H1 (cell line): ENCODE data around the gene CYGB. TPM values are rescaled to one million over a fixed set of nuclear protein-coding genes. Genes with fewer than 3 reads are reported as not detected.

Experiments
- CTCF ChIA-PET: fragments of 300-600 bp; sonication (Branson Sonifier 250); formaldehyde crosslinking; loops from one replicate; lab custom pipeline; 2021; ENCODE audit not compliant: partially characterized antibody; lab: Charles Lee
- POLR2A ChIA-PET: fragments of 300-600 bp; sonication (Branson Sonifier 250); formaldehyde crosslinking; loops from one replicate; lab custom pipeline; 2021; ENCODE audit warnings: inconsistent platforms; ENCODE audit not compliant: partially characterized antibody; lab: Charles Lee
- DNase-seq, 2 experiments: peaks; one replicate each; pipeline versions ENCODE4 v3.0.0 to v3.0.0-alpha.2; 2010 to 2022; ENCODE audit warnings: low spot score in 2 of 2, low read depth in 1 of 2, mixed read lengths in 1 of 2
- FAIRE-seq: peaks from 2 replicates; lab custom pipeline; 2011; peaks lifted over from hg19 to GRCh38; lab: Jason Lieb, UNC
- H2AFZ ChIP-seq: 2 replicates; pipeline ENCODE4 v1.8.1; 2012; ENCODE audit warnings: low read length, inconsistent platforms
- H2AK5ac ChIP-seq: 2 replicates; pipeline ENCODE4 v1.6.1; 2013; ENCODE audit warnings: low read depth, low read length
- H2BK120ac ChIP-seq: replicated peaks from 2 replicates; pipeline ENCODE3; 2013; ENCODE audit warnings: low read depth, low read length, inconsistent platforms
- H2BK12ac ChIP-seq: 2 replicates; pipeline ENCODE4 v1.6.1; 2013; ENCODE audit warnings: low read depth, low read length
- H2BK15ac ChIP-seq: 2 replicates; pipeline ENCODE4 v1.6.1; 2013; ENCODE audit warnings: low read length
- H2BK20ac ChIP-seq: 2 replicates; pipeline ENCODE4 v1.6.1; 2013; ENCODE audit warnings: low read length
- H2BK5ac ChIP-seq: 2 replicates; pipeline ENCODE4 v1.6.1; 2013; ENCODE audit warnings: low read depth, low read length
- H3K14ac ChIP-seq: 2 replicates; pipeline ENCODE4 v1.6.1; 2013; ENCODE audit warnings: inconsistent platforms; ENCODE audit not compliant: insufficient read length
- H3K18ac ChIP-seq: 2 replicates; pipeline ENCODE4 v1.6.1; 2013; ENCODE audit warnings: low read length; ENCODE audit errors: extremely low read depth
- H3K23ac ChIP-seq: 2 replicates; pipeline ENCODE4 v1.6.1; 2013; ENCODE audit warnings: inconsistent platforms; ENCODE audit not compliant: insufficient read length
- H3K23me2 ChIP-seq: 2 replicates; pipeline ENCODE4 v1.6.1; 2013; ENCODE audit warnings: low read depth, low read length
- H3K27ac ChIP-seq: 2 replicates; pipeline ENCODE4 v1.6.1; 2011; ENCODE audit warnings: low read depth, low read length, inconsistent platforms
- H3K27me3 ChIP-seq, 4 experiments: replicated peaks in 1 of 4; 1 replicate in 1 of 4; 2 replicates in 3 of 4; pipeline versions ENCODE4 v1.6.1 to v1.8.1; 2011 to 2013; ENCODE audit warnings: low read length in 3 of 4, mild to moderate bottlenecking in 3 of 4, inconsistent platforms in 2 of 4, mixed read lengths in 2 of 4, moderate library complexity in 1 of 4; ENCODE audit not compliant: control insufficient read depth in 3 of 4, insufficient read depth in 3 of 4; ENCODE audit errors: extremely low read depth in 1 of 4
- H3K36me3 ChIP-seq, 4 experiments: 2 replicates each; pipeline versions ENCODE4 v1.6.1 to v1.8.1; 2011 to 2013; ENCODE audit warnings: mild to moderate bottlenecking in 4 of 4, low read length in 3 of 4, moderate library complexity in 2 of 4, control low read depth in 1 of 4, inconsistent platforms in 1 of 4; ENCODE audit not compliant: insufficient read depth in 4 of 4, control insufficient read depth in 2 of 4
- H3K4ac ChIP-seq: replicated peaks from 2 replicates; pipeline ENCODE3; 2013; ENCODE audit warnings: low read length, low read depth, mixed read lengths, inconsistent platforms; ENCODE audit not compliant: insufficient read length
- H3K4me1 ChIP-seq, 4 experiments: replicated peaks in 1 of 4; 1 replicate in 1 of 4; 2 replicates in 3 of 4; pipeline versions ENCODE4 v1.6.1 to v1.8.1; 2011 to 2013; ENCODE audit warnings: low read length in 3 of 4, inconsistent platforms in 2 of 4, mixed read lengths in 1 of 4; ENCODE audit not compliant: insufficient read depth in 4 of 4, control insufficient read depth in 3 of 4
- H3K4me2 ChIP-seq, 2 experiments: 2 replicates each; pipeline versions ENCODE4 v1.6.1 to v1.8.1; 2011 to 2013; ENCODE audit warnings: low read depth in 2 of 2, low read length in 2 of 2, control low read depth in 1 of 2, inconsistent platforms in 1 of 2, mild to moderate bottlenecking in 1 of 2; ENCODE audit not compliant: insufficient read depth in 1 of 2
- H3K4me3 ChIP-seq, 4 experiments: fragments of 200-600, 300-600 bp in 1 of 4; sonication (generic), shearing (Covaris generic), sonication (Bioruptor Twin) in 1 of 4; 2 replicates each; pipeline versions ENCODE4 v1.5.1 to v1.8.1; 2011 to 2016; ENCODE audit warnings: low read length in 4 of 4, low read depth in 3 of 4, control low read depth in 2 of 4, inconsistent platforms in 2 of 4, mild to moderate bottlenecking in 2 of 4, mixed read lengths in 1 of 4, moderate library complexity in 1 of 4; ENCODE audit not compliant: insufficient read depth in 2 of 4; ENCODE audit errors: extremely low read depth in 1 of 4
- H3K56ac ChIP-seq: replicated peaks from 2 replicates; pipeline ENCODE3; 2013; ENCODE audit warnings: low read depth, mild to moderate bottlenecking, mixed read lengths, low read length, inconsistent platforms; ENCODE audit not compliant: insufficient read length
- H3K79me1 ChIP-seq: 2 replicates; pipeline ENCODE4 v1.6.1; 2013; ENCODE audit warnings: low read depth, low read length, control low read depth
- H3K79me2 ChIP-seq, 2 experiments: 2 replicates each; pipeline versions ENCODE4 v1.6.1 to v1.8.1; 2012 to 2013; ENCODE audit warnings: low read length in 2 of 2, mild to moderate bottlenecking in 2 of 2, inconsistent platforms in 1 of 2; ENCODE audit not compliant: insufficient read depth in 2 of 2, control insufficient read depth in 1 of 2
- H3K9ac ChIP-seq, 4 experiments: replicated peaks in 1 of 4; 1 replicate in 1 of 4; 2 replicates in 3 of 4; pipeline versions ENCODE4 v1.6.1 to v1.8.1; 2011 to 2013; ENCODE audit warnings: low read depth in 3 of 4, low read length in 3 of 4, control low read depth in 2 of 4, mild to moderate bottlenecking in 2 of 4, moderate library complexity in 2 of 4, inconsistent platforms in 1 of 4; ENCODE audit errors: extremely low read depth in 1 of 4
- H3K9me3 ChIP-seq, 2 experiments: 2 replicates each; pipeline versions ENCODE4 v1.6.1 to v1.8.1; 2012 to 2013; ENCODE audit warnings: mild to moderate bottlenecking in 2 of 2, moderate library complexity in 2 of 2, control low read depth in 1 of 2, inconsistent platforms in 1 of 2, low read depth in 1 of 2, low read length in 1 of 2, mixed read lengths in 1 of 2; ENCODE audit not compliant: insufficient read depth in 2 of 2
- H4K20me1 ChIP-seq, 2 experiments: replicated peaks in 1 of 2; 2 replicates each; pipeline versions ENCODE3 to v1.8.1; 2011 to 2013; ENCODE audit warnings: inconsistent platforms in 2 of 2, low read length in 2 of 2, mild to moderate bottlenecking in 1 of 2; ENCODE audit not compliant: insufficient read depth in 2 of 2, control insufficient read depth in 1 of 2
- H4K5ac ChIP-seq: 2 replicates; pipeline ENCODE4 v1.6.1; 2013; ENCODE audit warnings: low read length, low read depth, mixed read lengths, inconsistent platforms; ENCODE audit not compliant: insufficient read length
- H4K8ac ChIP-seq: 2 replicates; pipeline ENCODE4 v1.8.0; 2013; ENCODE audit warnings: mild to moderate bottlenecking, moderate library complexity, low read length, inconsistent platforms; ENCODE audit not compliant: insufficient read depth; ENCODE audit errors: extremely low read depth
- H4K91ac ChIP-seq: replicated peaks from 2 replicates; pipeline ENCODE3; 2013; ENCODE audit warnings: low read length, mixed read lengths, inconsistent platforms; ENCODE audit not compliant: insufficient read length
- BACH1 ChIP-seq: IDR thresholded peaks from 2 replicates; pipeline ENCODE4 v1.6.1; 2012; ENCODE audit warnings: low read length, improper control_type of control experiment
- EGR1 ChIP-seq: IDR thresholded peaks from 2 replicates; pipeline ENCODE4 v1.6.1; 2011; ENCODE audit warnings: low read depth, low read length, borderline replicate concordance
- JUN ChIP-seq: IDR thresholded peaks from 2 replicates; pipeline ENCODE4 v1.6.1; 2011; ENCODE audit warnings: low read depth, mild to moderate bottlenecking, improper control_type of control experiment, low read length
- POU5F1 ChIP-seq: IDR thresholded peaks from 2 replicates; pipeline ENCODE4 v1.6.1; 2011; ENCODE audit warnings: low read depth, mild to moderate bottlenecking, low read length, moderate library complexity
- SP4 ChIP-seq: IDR thresholded peaks from 2 replicates; pipeline ENCODE4 v1.6.1; 2012; ENCODE audit warnings: low read length, inconsistent platforms
- YY1 ChIP-seq: IDR thresholded peaks from 2 replicates; pipeline ENCODE4 v1.6.1; 2011; ENCODE audit warnings: low read depth, mild to moderate bottlenecking, low read length
- WGBS, 2 experiments: shearing (Covaris generic) in 1 of 2; methylation state at CpG; one replicate each; pipeline versions ENCODE4 v1.1.6 to v1.1.7; 2013 to 2015; ENCODE audit warnings: low lambda C conversion rate in 2 of 2, mixed read lengths in 2 of 2, inconsistent platforms in 1 of 2, low coverage in 1 of 2, missing lambda C conversion rate in 1 of 2; ENCODE audit not compliant: insufficient replicate concordance in 2 of 2, insufficient coverage in 1 of 2, insufficient read length in 1 of 2; ENCODE audit errors: extremely low coverage in 1 of 2, missing lambda C conversion rate in 1 of 2; 5-methylcytosine and 5-hydroxymethylcytosine counted together
- polyA plus RNA-seq, 7 experiments: library from polyadenylated mRNA; depleted of rRNA in 3 of 7; stranded (reverse) in 5 of 7; unstranded in 2 of 7; fragments of >200 nt in 5 of 7; fragments of 200-250 nt in 2 of 7; gene quantifications; 1 replicate in 5 of 7; 2 replicates in 1 of 7; 4 replicates in 1 of 7; pipeline versions ENCODE4 v1.2.1 to v1.2.3, GENCODE V29; 2011 to 2013; ENCODE audit warnings: missing spikeins in 2 of 7, mixed read lengths in 2 of 7
- total RNA-seq: library from RNA; stranded (reverse); fragmentation: NEBNext Ultra II Directional; extraction: Animal tissue kit (Norgen Biotek cat#: 25700); gene quantifications from 2 replicates; pipeline ENCODE4 v1.2.1, GENCODE V29; 2021

The CYGB gene
- total and polyA plus RNA-seq, 2 of the 8 experiments (the other 6 are each of a cell fraction or from before 2014, with no cell fraction given): 2.7 to 3.7 TPM

DNA sequence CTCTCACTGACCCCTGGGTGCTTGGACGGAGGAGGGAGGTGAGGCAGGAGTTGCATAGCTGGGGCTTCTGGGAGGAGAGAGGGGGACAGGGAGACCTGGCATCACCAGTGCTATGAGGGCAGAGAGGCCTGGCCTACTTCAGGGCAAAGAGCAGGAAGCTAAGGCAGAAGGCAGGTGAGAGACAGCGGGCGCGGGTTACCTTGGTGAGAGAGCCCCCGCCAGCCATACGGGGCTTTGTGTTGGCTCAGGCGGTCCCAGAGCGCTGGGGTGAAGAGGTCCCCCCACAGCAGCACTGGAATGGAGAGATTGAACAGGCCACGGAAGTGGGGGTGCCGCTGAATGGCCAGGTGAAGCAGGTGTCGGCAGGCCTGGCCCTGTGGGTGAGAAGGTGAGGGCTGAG, 36.7 kb upstream of the CYGB start:
- DNase-seq (no peak), FAIRE-seq (no peak)
- CTCF ChIA-PET: interaction anchor here (1.4 to 9.3 kb wide), 4 partner anchors 17 to 107 kb away, joined by 3 to 71 read pairs (median 14); no protein-coding TSS in a partner anchor
- Histone ChIP-seq H3K56ac (no peak overlapping the region), H2AFZ (no peak overlapping the region), H4K91ac (no peak overlapping the region), H3K18ac (no peak overlapping the region), H3K27ac (no peak overlapping the region), H4K5ac (no peak overlapping the region), H3K23me2 (no peaks in the 10 kb centered on the region), H4K20me1 (no peaks in the 10 kb centered on the region), H2BK120ac (no peak overlapping the region), H3K23ac (no peak overlapping the region), H3K9me3 (no peaks in the 10 kb centered on the region), H3K4me3 (no peak overlapping the region), H3K36me3 (no peaks in the 10 kb centered on the region), H2BK5ac (no peak overlapping the region), H2BK20ac (no peak overlapping the region), H3K14ac (no peak overlapping the region), H3K79me1 (no peaks in the 10 kb centered on the region; the same call in 1 of the 2 replicates), H4K8ac (no peak overlapping the region), H3K9ac (no peak overlapping the region), H3K79me2 (no peaks in the 10 kb centered on the region), H3K4ac (no peak overlapping the region), H3K4me2 (no peak overlapping the region), H2AK5ac (no peak overlapping the region), H2BK15ac (no peak overlapping the region), H3K27me3 (peaks cover 0 to 11% (median 6%) of the 10 kb centered on the region in 4 experiments; a peak in 4 of 7 replicates), H2BK12ac (no peak overlapping the region), H3K4me1 (peaks cover 0 to 8% (median 4%) of the 10 kb centered on the region in 4 experiments; a peak in 5 of 7 replicates)
- WGBS, 2 experiments: 96% methylated on average over 11 of the region's 11 CpGs; no CpG with 5 or more reads in 1 of the 2 experiments
- POLR2A ChIA-PET: interaction anchor here (1.2 to 6.0 kb wide), 3 partner anchors 7 to 16 kb away, joined by 3 to 40 read pairs (median 31); no protein-coding TSS in a partner anchor
- TF ChIP-seq POU5F1 (no peak), YY1 (no peak), BACH1 (no peak), JUN (no peak), SP4 (no peak), EGR1 (no peak)
